Left colon (tissue), 2 donors: ENCODE data around the gene GMDS. TPM values are rescaled to one million over a fixed set of nuclear protein-coding genes. Genes with fewer than 3 reads are reported as not detected.

Experiments used
- ATAC-seq: fragments of 200-7000 bp; cut with Tn5 transposase; one replicate; pipeline ENCODE4 v1.9.1; 2020; ENCODE audit warnings: mild to moderate bottlenecking, moderate library complexity
- DNase-seq, 2 donors: peaks; one replicate each; pipeline ENCODE4 v3.0.0-alpha.2; 2020
- intact Hi-C, 2 donors: fragments of 100-400 bp; cut with DNase I in 1 of 2; cut with micrococcal nuclease in 1 of 2; formaldehyde crosslinking; loops; one replicate each; pipeline versions ENCODE4 v1.11.2 to v1.14.0; 2022; cut with DNase I, micrococcal nuclease
- total RNA-seq, 2 donors: library from RNA; stranded (reverse); fragmentation: NEBNext Ultra II Directional; extraction: Animal tissue kit (Norgen Biotek cat#: 25700); gene quantifications; one replicate each; pipeline ENCODE4 v1.2.1, GENCODE V29; 2021
- donor health status: DM: no; HTN: no; CAD: no.
- donor health status: DM: yes; HTN: yes; CAD: no.

GMDS gene
- total RNA-seq, 2 donors from 2014 or later, result 148 to 229 TPM

- DNase-seq (no peak), ATAC-seq (no peak)
- intact Hi-C loops, result no loop called here
Measured at GRCh38 chr6:1659816-1660215, 585.6 kb downstream of the GMDS start.

- intact Hi-C loops, result no loop called here
- DNase-seq (no peak), ATAC-seq (no peak)
Measured at GRCh38 chr6:1658212-1659005, 587.0 kb downstream of the GMDS start.

- ATAC-seq, result no peak
- no peak for DNase-seq
- intact Hi-C loops, result no loop called here
Measured at GRCh38 chr6:1657771-1658165, 587.6 kb downstream of the GMDS start.

GRCh38 chr6:1657116-1657770, 588.2 kb downstream of the GMDS start:
- no peak for DNase-seq
- intact Hi-C loops, result no loop called here
- ATAC-seq, result no peak

- no peak for DNase-seq
- intact Hi-C loops, result no loop called here
- no peak for ATAC-seq
Measured at GRCh38 chr6:1654054-1654453, 591.4 kb downstream of the GMDS start.

GRCh38 chr6:1652842-1653241, 592.6 kb downstream of the GMDS start:
- intact Hi-C loops, result no loop called here
- ATAC-seq (no peak), DNase-seq (no peak)

- intact Hi-C loops, result no loop called here
- no peak for DNase-seq
- ATAC-seq, result peak; percentile 16
Measured at GRCh38 chr6:1651362-1651761, 594.0 kb downstream of the GMDS start.

GRCh38 chr6:1645466-1646185, 599.8 kb downstream of the GMDS start:
- DNase-seq (no peak), ATAC-seq (no peak)
- intact Hi-C loops, result no loop called here

- intact Hi-C loops, result no loop called here
- DNase-seq (no peak), ATAC-seq (no peak)
Measured at GRCh38 chr6:1644516-1645060, 600.8 kb downstream of the GMDS start.

- intact Hi-C loops, result no loop called here
- no peak for DNase-seq
- ATAC-seq, result no peak
Measured at GRCh38 chr6:1643830-1644445, 601.5 kb downstream of the GMDS start.

GRCh38 chr6:1643111-1643510, 602.3 kb downstream of the GMDS start:
- ATAC-seq, result no peak
- no peak for DNase-seq
- intact Hi-C loops, result no loop called here

GRCh38 chr6:1641343-1641885, 604.0 kb downstream of the GMDS start:
- intact Hi-C loops, result no loop called here
- peak; percentile 58 for ATAC-seq
- DNase-seq, result no peak

GRCh38 chr6:1640476-1640875, 604.9 kb downstream of the GMDS start:
- no peak for DNase-seq
- ATAC-seq, result no peak

GRCh38 chr6:1639430-1639829, 606.0 kb downstream of the GMDS start:
- intact Hi-C loops, result no loop called here
- DNase-seq, result no peak
- ATAC-seq, result no peak

More at GRCh38 chr6:1640476-1640875, 604.9 kb downstream of the GMDS start:
- intact Hi-C loops, result no loop called here

- DNase-seq (no peak), ATAC-seq (peak; percentile 36)
Measured at GRCh38 chr6:1636971-1637871, 608.2 kb downstream of the GMDS start.

GRCh38 chr6:1636272-1636825, 609.1 kb downstream of the GMDS start:
- no peak for DNase-seq
- peak; percentile 58 for ATAC-seq
- intact Hi-C loops, result no loop called here

More at GRCh38 chr6:1636971-1637871, 608.2 kb downstream of the GMDS start:
- intact Hi-C loops, result no loop called here

- DNase-seq (no peak), ATAC-seq (no peak)
- intact Hi-C loops, result no loop called here
Measured at GRCh38 chr6:1635305-1636010, 609.9 kb downstream of the GMDS start.
